ENCODE measurements around the gene PHLDA1. TPM values are rescaled to one million over a fixed set of nuclear protein-coding genes. Genes with fewer than 3 reads are reported as not detected.
A peak's percentile ranks its signal among the peaks of the same experiment; 100 is the strongest.

Gene PHLDA1
- total and polyA plus RNA-seq, 2 experiments from 2014 or later = 35.7 to 36.2 TPM

GRCh38 chr12:76006028-76006925 lies 25.3 kb downstream of the PHLDA1 start:
- Histone ChIP-seq H3K9ac (no peak overlapping the region), H2AFZ (no peak overlapping the region), H3K9me2 (ENCODE audit: insufficient read depth) (no peaks in the 10 kb centered on the region), H3K36me3 (ENCODE audit: low read depth) (no peaks in the 10 kb centered on the region), H4K20me1 (ENCODE audit: insufficient read depth) (no peaks in the 10 kb centered on the region), H3K4me1 (ENCODE audit: insufficient read depth) (peaks cover 12% of the 10 kb centered on the region), H3K4me3 (no peak overlapping the region), H3K27me3 (replicated peaks; ENCODE audit: insufficient read depth) (no peaks in the 10 kb centered on the region), H3K9me3 (ENCODE audit: low read depth) (no peaks in the 10 kb centered on the region), H3F3A (ENCODE audit: insufficient read depth) (peaks cover 18% of the 10 kb centered on the region), H3K79me2 (ENCODE audit: insufficient read depth) (no peaks in the 10 kb centered on the region), H3K4me2 (ENCODE audit: unreplicated experiment) (no peak overlapping the region), H3K27ac (no peak overlapping the region)
- DNase-seq = no peak
- WGBS, 2 experiments (ENCODE audit: low coverage in 1 of 2, low lambda C conversion rate in 2 of 2, missing lambda C conversion rate in 2 of 2) = 86% methylated on average over 9 of the region's 9 CpGs
- no peak for TF ChIP-seq EZH2phosphoT487 (IDR thresholded peaks at IDR 0.05; ENCODE audit: insufficient read depth, low read depth)
- TF ChIP-seq EZH2 (IDR thresholded peaks at IDR 0.05; ENCODE audit: insufficient read depth, poor library complexity, severe bottlenecking) = no peak
- in situ Hi-C loops (cut with MboI) = no loop called here

- Histone ChIP-seq H3K27me3 (replicated peaks; ENCODE audit: insufficient read depth) (no peaks in the 10 kb centered on the region), H4K20me1 (ENCODE audit: insufficient read depth) (no peaks in the 10 kb centered on the region), H3K9ac (no peak overlapping the region), H3F3A (ENCODE audit: insufficient read depth) (peaks cover 23% of the 10 kb centered on the region), H3K9me3 (ENCODE audit: low read depth) (no peaks in the 10 kb centered on the region), H3K4me3 (no peak overlapping the region), H3K79me2 (ENCODE audit: insufficient read depth) (no peaks in the 10 kb centered on the region), H3K4me1 (ENCODE audit: insufficient read depth) (peaks cover 16% of the 10 kb centered on the region), H3K9me2 (ENCODE audit: insufficient read depth) (no peaks in the 10 kb centered on the region), H2AFZ (no peak overlapping the region), H3K27ac (no peak overlapping the region), H3K36me3 (ENCODE audit: low read depth) (no peaks in the 10 kb centered on the region), H3K4me2 (ENCODE audit: unreplicated experiment) (no peak overlapping the region)
- TF ChIP-seq EZH2phosphoT487 (IDR thresholded peaks at IDR 0.05; ENCODE audit: insufficient read depth, low read depth) = no peak
- TF ChIP-seq EZH2 (IDR thresholded peaks at IDR 0.05; ENCODE audit: insufficient read depth, poor library complexity, severe bottlenecking) = no peak
- in situ Hi-C loops (cut with MboI) = no loop called here
- WGBS, 2 experiments (ENCODE audit: low coverage in 1 of 2, low lambda C conversion rate in 2 of 2, missing lambda C conversion rate in 2 of 2) = 79 to 81% methylated on average over 2 of the region's 2 CpGs
- no peak for DNase-seq
These were observed 28.3 kb downstream of the PHLDA1 start for GRCh38 chr12:76003355-76003638.

GRCh38 chr12:76002598-76003354 lies 28.8 kb downstream of the PHLDA1 start:
- no peak overlapping the region for H3K4me3 ChIP-seq
- no peak for DNase-seq
- WGBS, 2 experiments (ENCODE audit: low coverage in 1 of 2, low lambda C conversion rate in 2 of 2, missing lambda C conversion rate in 2 of 2) = 95 to 100% methylated on average over 1 of the region's 1 CpG
- H3K4me2 ChIP-seq (ENCODE audit: unreplicated experiment) = no peak overlapping the region
- no peaks in the 10 kb centered on the region for H3K36me3 ChIP-seq (ENCODE audit: low read depth)
- H3K9ac ChIP-seq = no peak overlapping the region
- H3K4me1 ChIP-seq (ENCODE audit: insufficient read depth) = peaks cover 20% of the 10 kb centered on the region
- H3K9me2 ChIP-seq (ENCODE audit: insufficient read depth) = no peaks in the 10 kb centered on the region
- H3K79me2 ChIP-seq (ENCODE audit: insufficient read depth) = no peaks in the 10 kb centered on the region
- H3K27me3 ChIP-seq (replicated peaks; ENCODE audit: insufficient read depth) = no peaks in the 10 kb centered on the region
- H2AFZ ChIP-seq = no peak overlapping the region
- no peak overlapping the region for H3K27ac ChIP-seq
- H3F3A ChIP-seq (ENCODE audit: insufficient read depth) = peaks cover 28% of the 10 kb centered on the region
- no peaks in the 10 kb centered on the region for H4K20me1 ChIP-seq (ENCODE audit: insufficient read depth)
- in situ Hi-C loops (cut with MboI) = no loop called here
- H3K9me3 ChIP-seq (ENCODE audit: low read depth) = no peaks in the 10 kb centered on the region
- TF ChIP-seq EZH2 (IDR thresholded peaks at IDR 0.05; ENCODE audit: insufficient read depth, poor library complexity, severe bottlenecking) = no peak
- TF ChIP-seq EZH2phosphoT487 (IDR thresholded peaks at IDR 0.05; ENCODE audit: insufficient read depth, low read depth) = no peak

GRCh38 chr12:75998292-75999063 lies 33.1 kb downstream of the PHLDA1 start:
- Histone ChIP-seq H3K27me3 (replicated peaks; ENCODE audit: insufficient read depth) (no peaks in the 10 kb centered on the region), H3K4me1 (ENCODE audit: insufficient read depth) (peaks cover 35% of the 10 kb centered on the region), H3K9me3 (ENCODE audit: low read depth) (no peaks in the 10 kb centered on the region), H3K4me2 (ENCODE audit: unreplicated experiment) (peak overlapping the region; percentile 33), H4K20me1 (ENCODE audit: insufficient read depth) (no peaks in the 10 kb centered on the region), H3K27ac (peak overlapping the region; percentile 60), H3F3A (ENCODE audit: insufficient read depth) (peaks cover 44% of the 10 kb centered on the region), H2AFZ (no peak overlapping the region), H3K9ac (peak overlapping the region; percentile 25; the same call in 1 of the 2 replicates), H3K4me3 (no peak overlapping the region), H3K36me3 (ENCODE audit: low read depth) (no peaks in the 10 kb centered on the region), H3K9me2 (ENCODE audit: insufficient read depth) (no peaks in the 10 kb centered on the region), H3K79me2 (ENCODE audit: insufficient read depth) (no peaks in the 10 kb centered on the region)
- TF ChIP-seq EZH2phosphoT487 (IDR thresholded peaks at IDR 0.05; ENCODE audit: insufficient read depth, low read depth) = no peak
- TF ChIP-seq EZH2 (IDR thresholded peaks at IDR 0.05; ENCODE audit: insufficient read depth, poor library complexity, severe bottlenecking) = no peak
- in situ Hi-C loops (cut with MboI) = no loop called here
- DNase-seq = peak; percentile 72
- WGBS, 2 experiments (ENCODE audit: low coverage in 1 of 2, low lambda C conversion rate in 2 of 2, missing lambda C conversion rate in 2 of 2) = 16 to 26% methylated on average over 4 of the region's 4 CpGs

All from GM23248 (cell line).